Peyer's patch (tissue), 4 donors: Measurements from ENCODE around the gene TOMM34. TPM values are rescaled to one million over a fixed set of nuclear protein-coding genes. Genes with fewer than 3 reads are reported as not detected.

Source experiments
- DNase-seq, 3 donors: peaks; one replicate each; pipeline ENCODE4 v3.0.0-alpha.2; 2017 to 2019
- H3K27ac ChIP-seq, 4 donors: fragments of 200-600 bp; sonication (generic); one replicate each; pipeline ENCODE4 v1.5.1; 2016 to 2019
- H3K27me3 ChIP-seq, 2 donors: fragments of 200-600 bp; sonication (generic); one replicate each; pipeline ENCODE4 v1.5.1; 2019
- H3K36me3 ChIP-seq, 3 donors: fragments of 200-600 bp; sonication (generic); one replicate each; pipeline ENCODE4 v1.5.1; 2016 to 2019
- H3K4me1 ChIP-seq, 4 donors: fragments of 200-600 bp; sonication (generic); one replicate each; pipeline ENCODE4 v1.5.1; 2016 to 2019
- H3K4me3 ChIP-seq, 4 donors: fragments of 200-600 bp; sonication (generic); 1 replicate in 3 of 4; 2 replicates in 1 of 4; pipeline ENCODE4 v1.5.1; 2016 to 2019; ENCODE audit warnings: mild to moderate bottlenecking in 1 of 4
- H3K9me3 ChIP-seq, 4 donors: fragments of 200-600 bp; sonication (generic); one replicate each; pipeline ENCODE4 v1.5.1; 2016 to 2019; ENCODE audit warnings: mild to moderate bottlenecking in 1 of 4
- CTCF ChIP-seq, 6 experiments: fragments of 450-650 bp in 4 of 6; fragments of 200-600 bp in 2 of 6; sonication (generic) in 1 of 6; IDR thresholded peaks; one replicate each; pipeline ENCODE4 v1.5.1; 2017 to 2019; ENCODE audit warnings: antibody characterized with exemption in 6 of 6, mild to moderate bottlenecking in 3 of 6, moderate library complexity in 1 of 6
- POLR2A ChIP-seq, 2 donors: fragments of 450-650 bp; IDR thresholded peaks; one replicate each; pipeline ENCODE4 v1.5.1; 2017; ENCODE audit warnings: antibody characterized with exemption in 2 of 2, mild to moderate bottlenecking in 2 of 2, moderate library complexity in 2 of 2
- total RNA-seq, 4 donors: library from RNA; depleted of rRNA; stranded (reverse); fragments of >200 nt; gene quantifications; one replicate each; pipeline ENCODE4 v1.1.0, GENCODE V29; 2016

TOMM34 gene
- total RNA-seq, 4 donors from 2014 or later, result 8.4 to 19.0 (median 12.2) TPM

GRCh38 chr20:44948513-44948912, 11.7 kb downstream of the TOMM34 start:
- Histone ChIP-seq H3K9me3 (no peaks in the 10 kb centered on the region), H3K27ac (no peak overlapping the region), H3K36me3 (peaks cover 0 to 91% (median 0%) of the 10 kb centered on the region in 3 donors), H3K4me1 (no peaks in the 10 kb centered on the region), H3K27me3 (no peaks in the 10 kb centered on the region), H3K4me3 (no peak overlapping the region)
- no peak for DNase-seq
- TF ChIP-seq CTCF (IDR thresholded peaks at IDR 0.05) (no peak), POLR2A (IDR thresholded peaks at IDR 0.05) (no peak)

GRCh38 chr20:44948107-44948506, 12.1 kb downstream of the TOMM34 start:
- Histone ChIP-seq H3K27ac (no peak overlapping the region), H3K4me1 (no peaks in the 10 kb centered on the region), H3K27me3 (no peaks in the 10 kb centered on the region), H3K9me3 (no peaks in the 10 kb centered on the region), H3K4me3 (no peak overlapping the region), H3K36me3 (peaks cover 0 to 91% (median 0%) of the 10 kb centered on the region in 3 donors)
- TF ChIP-seq CTCF (IDR thresholded peaks at IDR 0.05), result no peak
- TF ChIP-seq POLR2A (IDR thresholded peaks at IDR 0.05), result no peak
- DNase-seq, result no peak

- no peak overlapping the region for H3K4me3 ChIP-seq
- H3K36me3 ChIP-seq, result peaks cover 0 to 99% (median 0%) of the 10 kb centered on the region in 3 donors
- H3K27ac ChIP-seq, result no peak overlapping the region
- no peaks in the 10 kb centered on the region for H3K27me3 ChIP-seq
- TF ChIP-seq CTCF (IDR thresholded peaks at IDR 0.05) (no peak), POLR2A (IDR thresholded peaks at IDR 0.05) (no peak)
- DNase-seq, result no peak
- H3K4me1 ChIP-seq, result no peaks in the 10 kb centered on the region
- H3K9me3 ChIP-seq, result no peaks in the 10 kb centered on the region
Observed at GRCh38 chr20:44946271-44946852, 13.8 kb downstream of the TOMM34 start.

- Histone ChIP-seq H3K36me3 (peaks cover 0 to 96% (median 0%) of the 10 kb centered on the region in 3 donors), H3K9me3 (no peaks in the 10 kb centered on the region), H3K4me3 (no peak overlapping the region), H3K27ac (no peak overlapping the region), H3K4me1 (no peaks in the 10 kb centered on the region), H3K27me3 (no peaks in the 10 kb centered on the region)
- TF ChIP-seq POLR2A (IDR thresholded peaks at IDR 0.05), result no peak
- no peak for TF ChIP-seq CTCF (IDR thresholded peaks at IDR 0.05)
- no peak for DNase-seq
Observed at GRCh38 chr20:44945261-44945660, 14.9 kb downstream of the TOMM34 start.

GRCh38 chr20:44943828-44944227, 16.4 kb downstream of the TOMM34 start:
- Histone ChIP-seq H3K27ac (no peak overlapping the region), H3K4me1 (no peaks in the 10 kb centered on the region), H3K4me3 (no peak overlapping the region), H3K27me3 (no peaks in the 10 kb centered on the region), H3K9me3 (no peaks in the 10 kb centered on the region), H3K36me3 (peaks cover 0 to 83% (median 0%) of the 10 kb centered on the region in 3 donors)
- TF ChIP-seq POLR2A (IDR thresholded peaks at IDR 0.05) (no peak), CTCF (IDR thresholded peaks at IDR 0.05) (no peak)
- no peak for DNase-seq
